Measurements from ENCODE around the gene CEP128. TPM values are rescaled to one million over a fixed set of nuclear protein-coding genes. Genes with fewer than 3 reads are reported as not detected.

The CEP128 gene
- total RNA-seq, 1 experiment from 2014 or later, result 29.3 TPM

DNA sequence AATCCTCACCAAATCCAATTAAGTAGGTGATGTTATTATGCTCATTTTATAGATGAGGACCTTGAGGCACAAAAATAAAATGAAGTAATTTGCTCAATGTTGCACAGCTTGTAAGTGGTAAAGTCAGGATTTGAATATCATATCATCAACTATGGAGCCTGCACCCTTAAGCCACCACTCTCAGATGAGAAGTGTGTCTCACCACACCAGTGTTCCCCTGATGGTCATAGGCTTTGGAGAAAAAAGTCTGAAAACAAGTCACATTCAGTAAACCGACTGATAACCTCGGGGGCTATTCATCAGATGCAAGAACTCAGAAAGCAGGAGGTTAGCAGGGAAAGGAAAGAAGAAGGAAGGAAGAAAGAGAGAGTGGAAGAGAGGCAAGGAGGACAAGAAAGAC lies 16.7 kb upstream of the CEP128 start:
- no peak overlapping the region for H3K27ac ChIP-seq
- H3K36me3 ChIP-seq (ENCODE audit: low read depth), result no peaks in the 10 kb centered on the region
- no peaks in the 10 kb centered on the region for H3K4me1 ChIP-seq (replicated peaks; ENCODE audit: insufficient read depth)
- no peaks in the 10 kb centered on the region for H4K20me1 ChIP-seq (ENCODE audit: insufficient read depth)
- CTCF ChIA-PET, result no interaction called here
- H3K9me3 ChIP-seq (ENCODE audit: insufficient read depth, low read depth), result 0 out of 2 replicates have a peak, but pooled peaks cover 3% of the 10 kb centered on the region
- no peaks in the 10 kb centered on the region for H3K9me2 ChIP-seq (ENCODE audit: insufficient read depth)
- no peaks in the 10 kb centered on the region for H3K79me2 ChIP-seq (ENCODE audit: low read depth)
- intact Hi-C loops (cut with micrococcal nuclease; ENCODE audit: unreplicated experiment), result loop anchor here (10.0 kb wide), 1 partner anchor 507 kb away; no protein-coding TSS in a partner anchor
- no peak overlapping the region for H3K4me2 ChIP-seq
- H3K4me3 ChIP-seq, result no peak overlapping the region
- TF ChIP-seq, protein P1, sequence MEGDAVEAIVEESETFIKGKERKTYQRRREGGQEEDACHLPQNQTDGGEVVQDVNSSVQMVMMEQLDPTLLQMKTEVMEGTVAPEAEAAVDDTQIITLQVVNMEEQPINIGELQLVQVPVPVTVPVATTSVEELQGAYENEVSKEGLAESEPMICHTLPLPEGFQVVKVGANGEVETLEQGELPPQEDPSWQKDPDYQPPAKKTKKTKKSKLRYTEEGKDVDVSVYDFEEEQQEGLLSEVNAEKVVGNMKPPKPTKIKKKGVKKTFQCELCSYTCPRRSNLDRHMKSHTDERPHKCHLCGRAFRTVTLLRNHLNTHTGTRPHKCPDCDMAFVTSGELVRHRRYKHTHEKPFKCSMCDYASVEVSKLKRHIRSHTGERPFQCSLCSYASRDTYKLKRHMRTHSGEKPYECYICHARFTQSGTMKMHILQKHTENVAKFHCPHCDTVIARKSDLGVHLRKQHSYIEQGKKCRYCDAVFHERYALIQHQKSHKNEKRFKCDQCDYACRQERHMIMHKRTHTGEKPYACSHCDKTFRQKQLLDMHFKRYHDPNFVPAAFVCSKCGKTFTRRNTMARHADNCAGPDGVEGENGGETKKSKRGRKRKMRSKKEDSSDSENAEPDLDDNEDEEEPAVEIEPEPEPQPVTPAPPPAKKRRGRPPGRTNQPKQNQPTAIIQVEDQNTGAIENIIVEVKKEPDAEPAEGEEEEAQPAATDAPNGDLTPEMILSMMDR (conservative IDR thresholded peaks at IDR 0.05), result no peak
- TF ChIP-seq EZH2 (IDR thresholded peaks at IDR 0.05; ENCODE audit: low read depth), result no peak
- POLR2A ChIA-PET (ENCODE audit: unreplicated experiment), result no interaction called here
- H3F3A ChIP-seq (ENCODE audit: insufficient read depth, low read depth), result no peaks in the 10 kb centered on the region
- peaks cover 10% of the 10 kb centered on the region; the same call in 1 of the 2 replicates for H3K27me3 ChIP-seq (ENCODE audit: insufficient read depth, low read depth)
- H2AFZ ChIP-seq, result no peak overlapping the region
- DNase-seq, result no peak
- BruUV-seq (replicated peaks), result no TSS peak

GRCh38 chr14:80957613-80958012 lies 16.1 kb upstream of the CEP128 start:
- intact Hi-C loops (cut with micrococcal nuclease; ENCODE audit: unreplicated experiment), result loop anchor here (10.0 kb wide), 1 partner anchor 507 kb away; no protein-coding TSS in a partner anchor
- Histone ChIP-seq H3K27me3 (ENCODE audit: insufficient read depth, low read depth) (peaks cover 10% of the 10 kb centered on the region; the same call in 1 of the 2 replicates), H3F3A (ENCODE audit: insufficient read depth, low read depth) (no peaks in the 10 kb centered on the region), H3K36me3 (ENCODE audit: low read depth) (no peaks in the 10 kb centered on the region), H3K9me2 (ENCODE audit: insufficient read depth) (no peaks in the 10 kb centered on the region), H3K79me2 (ENCODE audit: low read depth) (no peaks in the 10 kb centered on the region), H3K4me3 (no peak overlapping the region), H3K9me3 (ENCODE audit: insufficient read depth, low read depth) (0 out of 2 replicates have a peak, but pooled peaks cover 3% of the 10 kb centered on the region), H3K4me2 (no peak overlapping the region), H3K27ac (no peak overlapping the region), H2AFZ (no peak overlapping the region), H3K4me1 (replicated peaks; ENCODE audit: insufficient read depth) (no peaks in the 10 kb centered on the region), H4K20me1 (ENCODE audit: insufficient read depth) (no peaks in the 10 kb centered on the region)
- ChIA-PET CTCF (interaction anchor here (0.6 kb wide), 2 partner anchors 250 to 512 kb away, joined by 3 to 6 read pairs; no protein-coding TSS in a partner anchor), POLR2A (ENCODE audit: unreplicated experiment) (no interaction called here)
- DNase-seq, result no peak
- TF ChIP-seq EZH2 (IDR thresholded peaks at IDR 0.05; ENCODE audit: low read depth), result no peak
- TF ChIP-seq, protein P1 (conservative IDR thresholded peaks at IDR 0.05), result no peak
- no TSS peak for BruUV-seq (replicated peaks)

DNA sequence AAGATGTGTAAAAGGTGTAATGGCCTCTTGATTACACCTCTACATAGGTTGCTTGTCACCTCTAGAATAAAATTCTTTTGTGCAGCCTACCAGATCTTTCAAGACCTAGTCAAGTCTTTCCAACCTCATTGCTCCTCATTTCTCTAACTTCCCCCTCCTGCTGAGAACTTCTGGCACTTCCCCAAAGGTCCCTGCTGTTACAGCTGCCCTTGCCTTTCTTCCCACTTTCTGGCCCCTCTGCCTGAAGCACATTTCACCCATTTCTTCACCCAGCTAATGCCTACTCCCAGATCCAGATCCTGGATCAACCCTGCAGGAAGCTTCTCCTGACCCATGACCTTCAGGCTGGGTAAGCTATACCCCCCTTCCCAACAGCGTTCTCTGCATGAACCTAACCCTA lies 15.4 kb upstream of the CEP128 start:
- BruUV-seq (replicated peaks), result no TSS peak
- ChIA-PET CTCF (interaction anchor here (0.6 kb wide), 1 partner anchor 512 kb away, joined by 3 read pairs; no protein-coding TSS in a partner anchor), POLR2A (ENCODE audit: unreplicated experiment) (no interaction called here)
- 0 out of 2 replicates have a peak, but pooled peaks cover 3% of the 10 kb centered on the region for H3K9me3 ChIP-seq (ENCODE audit: insufficient read depth, low read depth)
- H3K4me2 ChIP-seq, result no peak overlapping the region
- no peaks in the 10 kb centered on the region for H3K79me2 ChIP-seq (ENCODE audit: low read depth)
- DNase-seq, result no peak
- no peak overlapping the region for H2AFZ ChIP-seq
- no peak overlapping the region for H3K4me3 ChIP-seq
- H3K36me3 ChIP-seq (ENCODE audit: low read depth), result no peaks in the 10 kb centered on the region
- H3K27me3 ChIP-seq (ENCODE audit: insufficient read depth, low read depth), result peaks cover 10% of the 10 kb centered on the region; the same call in 1 of the 2 replicates
- no peaks in the 10 kb centered on the region for H4K20me1 ChIP-seq (ENCODE audit: insufficient read depth)
- H3F3A ChIP-seq (ENCODE audit: insufficient read depth, low read depth), result no peaks in the 10 kb centered on the region
- H3K4me1 ChIP-seq (replicated peaks; ENCODE audit: insufficient read depth), result no peaks in the 10 kb centered on the region
- H3K27ac ChIP-seq, result no peak overlapping the region
- H3K9me2 ChIP-seq (ENCODE audit: insufficient read depth), result no peaks in the 10 kb centered on the region
- TF ChIP-seq, protein P1 (conservative IDR thresholded peaks at IDR 0.05), result no peak
- no peak for TF ChIP-seq EZH2 (IDR thresholded peaks at IDR 0.05; ENCODE audit: low read depth)
- intact Hi-C loops (cut with micrococcal nuclease; ENCODE audit: unreplicated experiment), result loop anchor here (10.0 kb wide), 1 partner anchor 508 kb away; no protein-coding TSS in a partner anchor

Data from PC-9 (cell line).